Measurements from ENCODE around the gene PDGFD. TPM values are rescaled to one million over a fixed set of nuclear protein-coding genes. Genes with fewer than 3 reads are reported as not detected.

Gene PDGFD
- polyA plus RNA-seq, 1 of the 3 experiments (the other 2 are of a cell fraction) = 4.8 TPM

DNA sequence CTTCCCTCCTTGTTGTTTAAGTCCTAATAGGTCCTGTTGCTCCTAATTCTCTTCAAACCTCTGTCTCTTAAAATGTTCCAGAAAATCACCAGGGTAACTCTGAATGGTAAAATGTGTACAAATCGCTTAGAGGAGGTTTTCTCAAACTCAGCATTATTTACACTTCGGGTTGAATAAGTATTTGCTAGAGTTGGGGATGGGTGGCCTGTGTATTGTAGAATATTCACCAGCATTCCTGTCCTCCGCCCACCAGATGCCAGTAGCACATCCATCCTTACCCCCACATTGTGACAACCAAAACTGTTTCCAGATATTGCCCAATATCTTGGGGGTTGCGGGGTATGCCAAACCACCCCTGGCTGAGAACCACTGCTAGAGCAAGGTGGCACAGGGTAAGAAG is 191.9 kb downstream of the PDGFD start:
- Histone ChIP-seq H3F3A (replicated peaks; ENCODE audit: insufficient read depth) (peaks cover 7% of the 10 kb centered on the region), H3K4me3 (ENCODE audit: low read depth in 2 of 2, low read length in 1 of 2) (no peak overlapping the region), H3K36me3 (replicated peaks in 1 of 2; ENCODE audit: control insufficient read depth in 1 of 2, insufficient read depth in 2 of 2, low read length in 1 of 2) (no peaks in the 10 kb centered on the region), H3K79me2 (ENCODE audit: insufficient read depth) (no peaks in the 10 kb centered on the region), H3K9me2 (no peaks in the 10 kb centered on the region), H3K9me3 (no peaks in the 10 kb centered on the region), H3K27ac (ENCODE audit: low read depth in 2 of 2, low read length in 1 of 2) (no peak overlapping the region), H4K20me1 (ENCODE audit: insufficient read depth) (no peaks in the 10 kb centered on the region), H3K9ac (no peak overlapping the region), H3K4me1 (ENCODE audit: control insufficient read depth in 1 of 2, insufficient read depth in 2 of 2, low read depth in 1 of 2, low read length in 1 of 2) (no peaks in the 10 kb centered on the region), H3K27me3 (ENCODE audit: insufficient read depth) (no peaks in the 10 kb centered on the region), H2AFZ (ENCODE audit: low read depth) (no peak overlapping the region), H3K4me2 (no peak overlapping the region)
- DNase-seq = no peak
- CTCF ChIA-PET = no interaction called here
- WGBS (ENCODE audit: low lambda C conversion rate) = 68% methylated on average over 4 of the region's 4 CpGs
- no peak for TF ChIP-seq SMC3 (IDR thresholded peaks at IDR 0.05; ENCODE audit: low read depth, low read length)
- TF ChIP-seq ELF1 (IDR thresholded peaks at IDR 0.05) = no peak
- no peak for TF ChIP-seq RAD21 (IDR thresholded peaks at IDR 0.05; ENCODE audit: low read length)
- POLR2A ChIA-PET = no interaction called here

- no peaks in the 10 kb centered on the region for H3K9me2 ChIP-seq
- peaks cover 7% of the 10 kb centered on the region for H3F3A ChIP-seq (replicated peaks; ENCODE audit: insufficient read depth)
- H2AFZ ChIP-seq (ENCODE audit: low read depth) = no peak overlapping the region
- no peaks in the 10 kb centered on the region for H3K36me3 ChIP-seq (replicated peaks in 1 of 2; ENCODE audit: control insufficient read depth in 1 of 2, insufficient read depth in 2 of 2, low read length in 1 of 2)
- no peaks in the 10 kb centered on the region for H3K4me1 ChIP-seq (ENCODE audit: control insufficient read depth in 1 of 2, insufficient read depth in 2 of 2, low read depth in 1 of 2, low read length in 1 of 2)
- H3K9ac ChIP-seq = no peak overlapping the region
- 86% methylated on average over 1 of the region's 1 CpG for WGBS (ENCODE audit: low lambda C conversion rate)
- H3K27ac ChIP-seq (ENCODE audit: low read depth in 2 of 2, low read length in 1 of 2) = no peak overlapping the region
- DNase-seq = no peak
- TF ChIP-seq JUND (IDR thresholded peaks at IDR 0.05) (no peak), GATA2 (CRISPR knock-in tag; IDR thresholded peaks at IDR 0.05) (no peak), NRF1 (IDR thresholded peaks at IDR 0.05; ENCODE audit: low read depth, low read length) (no peak), TCF12 (IDR thresholded peaks at IDR 0.05) (no peak), USF1 (IDR thresholded peaks at IDR 0.05; ENCODE audit: borderline replicate concordance, low read depth) (no peak), MXI1 (IDR thresholded peaks at IDR 0.05; ENCODE audit: low read depth, low read length) (no peak), RAD21 (IDR thresholded peaks at IDR 0.05; ENCODE audit: low read length) (no peak), MEF2A (IDR thresholded peaks at IDR 0.05; ENCODE audit: borderline replicate concordance, low read depth) (no peak), FOXM1 (IDR thresholded peaks at IDR 0.05; ENCODE audit: low read depth) (no peak), FOSL2 (IDR thresholded peaks at IDR 0.05; ENCODE audit: borderline replicate concordance, low read depth) (no peak), FOXJ3 (CRISPR knock-in tag; IDR thresholded peaks at IDR 0.05) (no peak), POLR2AphosphoS5 (IDR thresholded peaks at IDR 0.05; ENCODE audit: low read depth, low read length) (no peak), SMC3 (IDR thresholded peaks at IDR 0.05; ENCODE audit: low read depth, low read length) (no peak)
- TF ChIP-seq, protein P1, sequence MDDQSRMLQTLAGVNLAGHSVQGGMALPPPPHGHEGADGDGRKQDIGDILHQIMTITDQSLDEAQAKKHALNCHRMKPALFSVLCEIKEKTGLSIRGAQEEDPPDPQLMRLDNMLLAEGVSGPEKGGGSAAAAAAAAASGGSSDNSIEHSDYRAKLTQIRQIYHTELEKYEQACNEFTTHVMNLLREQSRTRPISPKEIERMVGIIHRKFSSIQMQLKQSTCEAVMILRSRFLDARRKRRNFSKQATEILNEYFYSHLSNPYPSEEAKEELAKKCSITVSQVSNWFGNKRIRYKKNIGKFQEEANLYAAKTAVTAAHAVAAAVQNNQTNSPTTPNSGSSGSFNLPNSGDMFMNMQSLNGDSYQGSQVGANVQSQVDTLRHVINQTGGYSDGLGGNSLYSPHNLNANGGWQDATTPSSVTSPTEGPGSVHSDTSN (IDR thresholded peaks at IDR 0.05) = no peak
- TF ChIP-seq, protein P2, sequence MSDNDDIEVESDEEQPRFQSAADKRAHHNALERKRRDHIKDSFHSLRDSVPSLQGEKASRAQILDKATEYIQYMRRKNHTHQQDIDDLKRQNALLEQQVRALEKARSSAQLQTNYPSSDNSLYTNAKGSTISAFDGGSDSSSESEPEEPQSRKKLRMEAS (IDR thresholded peaks at IDR 0.05; ENCODE audit: low read depth) = no peak
- TF ChIP-seq, protein P3, sequence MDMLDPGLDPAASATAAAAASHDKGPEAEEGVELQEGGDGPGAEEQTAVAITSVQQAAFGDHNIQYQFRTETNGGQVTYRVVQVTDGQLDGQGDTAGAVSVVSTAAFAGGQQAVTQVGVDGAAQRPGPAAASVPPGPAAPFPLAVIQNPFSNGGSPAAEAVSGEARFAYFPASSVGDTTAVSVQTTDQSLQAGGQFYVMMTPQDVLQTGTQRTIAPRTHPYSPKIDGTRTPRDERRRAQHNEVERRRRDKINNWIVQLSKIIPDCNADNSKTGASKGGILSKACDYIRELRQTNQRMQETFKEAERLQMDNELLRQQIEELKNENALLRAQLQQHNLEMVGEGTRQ (IDR thresholded peaks at IDR 0.05; ENCODE audit: borderline replicate concordance, low read depth, low read length) = no peak
- TF ChIP-seq, protein P4, sequence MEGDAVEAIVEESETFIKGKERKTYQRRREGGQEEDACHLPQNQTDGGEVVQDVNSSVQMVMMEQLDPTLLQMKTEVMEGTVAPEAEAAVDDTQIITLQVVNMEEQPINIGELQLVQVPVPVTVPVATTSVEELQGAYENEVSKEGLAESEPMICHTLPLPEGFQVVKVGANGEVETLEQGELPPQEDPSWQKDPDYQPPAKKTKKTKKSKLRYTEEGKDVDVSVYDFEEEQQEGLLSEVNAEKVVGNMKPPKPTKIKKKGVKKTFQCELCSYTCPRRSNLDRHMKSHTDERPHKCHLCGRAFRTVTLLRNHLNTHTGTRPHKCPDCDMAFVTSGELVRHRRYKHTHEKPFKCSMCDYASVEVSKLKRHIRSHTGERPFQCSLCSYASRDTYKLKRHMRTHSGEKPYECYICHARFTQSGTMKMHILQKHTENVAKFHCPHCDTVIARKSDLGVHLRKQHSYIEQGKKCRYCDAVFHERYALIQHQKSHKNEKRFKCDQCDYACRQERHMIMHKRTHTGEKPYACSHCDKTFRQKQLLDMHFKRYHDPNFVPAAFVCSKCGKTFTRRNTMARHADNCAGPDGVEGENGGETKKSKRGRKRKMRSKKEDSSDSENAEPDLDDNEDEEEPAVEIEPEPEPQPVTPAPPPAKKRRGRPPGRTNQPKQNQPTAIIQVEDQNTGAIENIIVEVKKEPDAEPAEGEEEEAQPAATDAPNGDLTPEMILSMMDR (IDR thresholded peaks at IDR 0.05) = no peak
- POLR2A ChIA-PET = no interaction called here
- H3K79me2 ChIP-seq (ENCODE audit: insufficient read depth) = no peaks in the 10 kb centered on the region
- no peaks in the 10 kb centered on the region for H3K9me3 ChIP-seq
- H3K4me2 ChIP-seq = no peak overlapping the region
- no peaks in the 10 kb centered on the region for H3K27me3 ChIP-seq (ENCODE audit: insufficient read depth)
- no peaks in the 10 kb centered on the region for H4K20me1 ChIP-seq (ENCODE audit: insufficient read depth)
- CTCF ChIA-PET = no interaction called here
- H3K4me3 ChIP-seq (ENCODE audit: low read depth in 2 of 2, low read length in 1 of 2) = no peak overlapping the region
Observed at GRCh38 chr11:103970701-103971249, 193.2 kb downstream of the PDGFD start.
